GM12878 (cell line): ENCODE results near the gene LRRC7. TPM values are rescaled to one million over a fixed set of nuclear protein-coding genes. Genes with fewer than 3 reads are reported as not detected.

Source experiments
- ATAC-seq: fragments of 200-7000 bp; cut with Tn5 transposase; 3 replicates; pipeline ENCODE4 v1.9.1; 2020; ENCODE audit warnings: mild to moderate bottlenecking, moderate library complexity
- BruUV-seq: library from RNA; stranded (reverse); fragments of 400-500 nt; replicated peaks from 2 replicates; lab custom pipeline; 2021; lab: Mats Ljungman, UMichigan
- CTCF ChIA-PET: fragments of 300-600 bp; sonication (Branson Sonifier 250); formaldehyde crosslinking; extraction: SDS; loops from one replicate; lab custom pipeline; 2021; ENCODE audit warnings: inconsistent platforms; lab: Yijun Ruan, JAX
- POLR2A ChIA-PET: fragments of 350-600 bp; formaldehyde crosslinking; extraction: SDS; loops from one replicate; lab custom pipeline; 2021; ENCODE audit warnings: inconsistent platforms; lab: Charles Lee
- RAD21 ChIA-PET: fragments of 300-600 bp; sonication (Branson Sonifier 250); formaldehyde crosslinking; loops from one replicate; lab custom pipeline; 2023; ENCODE audit warnings: antibody characterized with exemption; ENCODE audit not compliant: unreplicated experiment; lab: Charles Lee
- SMC1A ChIA-PET: fragments of 300-600 bp; sonication (Branson Sonifier 250); formaldehyde crosslinking; loops from one replicate; lab custom pipeline; 2023; ENCODE audit not compliant: unreplicated experiment, uncharacterized antibody; lab: Charles Lee
- DNase-seq: peaks from one replicate; pipeline ENCODE4 v3.0.0-alpha.2; 2011; ENCODE audit warnings: low read depth, low spot score
- FAIRE-seq: peaks from 3 replicates; lab custom pipeline; 2011; peaks lifted over from hg19 to GRCh38; lab: Jason Lieb, UNC
- H2AFZ ChIP-seq: 2 replicates; pipeline ENCODE4 v1.6.0; 2011; ENCODE audit warnings: low read depth, low read length, control low read depth; ENCODE audit not compliant: control insufficient read depth
- H3K27ac ChIP-seq: 2 replicates; pipeline ENCODE4 v1.5.1; 2011; ENCODE audit warnings: control low read depth; ENCODE audit not compliant: control insufficient read depth, insufficient read depth
- H3K27me3 ChIP-seq, 2 experiments: replicated peaks in 1 of 2; 2 replicates each; pipeline versions ENCODE4 v1.6.0 to v1.6.1; 2011; ENCODE audit warnings: low read length in 1 of 2; ENCODE audit not compliant: control insufficient read depth in 2 of 2, insufficient read depth in 2 of 2
- H3K36me3 ChIP-seq, 2 experiments: 2 replicates each; pipeline ENCODE4 v1.5.1; 2011; ENCODE audit warnings: low read length in 1 of 2; ENCODE audit not compliant: control insufficient read depth in 2 of 2, insufficient read depth in 2 of 2
- H3K4me1 ChIP-seq: 2 replicates; pipeline ENCODE4 v1.6.1; 2011; ENCODE audit warnings: mild to moderate bottlenecking, low read length, moderate library complexity, mixed read lengths; ENCODE audit not compliant: control insufficient read depth, insufficient read depth
- H3K4me2 ChIP-seq: 2 replicates; pipeline ENCODE4 v1.6.0; 2011; ENCODE audit warnings: control low read depth; ENCODE audit not compliant: control insufficient read depth, insufficient read depth
- H3K4me3 ChIP-seq: fragments of 200-600 bp; sonication (generic); 2 replicates; pipeline ENCODE4 v1.5.1; 2016
- H3K79me2 ChIP-seq: 2 replicates; pipeline ENCODE4 v1.6.0; 2011; ENCODE audit warnings: low read length; ENCODE audit not compliant: control insufficient read depth, insufficient read depth
- H3K9ac ChIP-seq: 2 replicates; pipeline ENCODE4 v1.8.0; 2011; ENCODE audit warnings: low read length, control low read depth, mixed read lengths; ENCODE audit not compliant: control insufficient read depth, insufficient read depth
- H3K9me3 ChIP-seq: replicated peaks from 3 replicates; pipeline ENCODE4 v1.5.1; 2011; ENCODE audit warnings: mild to moderate bottlenecking, low read length; ENCODE audit not compliant: control insufficient read depth, insufficient read depth
- H4K20me1 ChIP-seq: 2 replicates; pipeline ENCODE4 v1.6.0; 2011; ENCODE audit not compliant: control insufficient read depth, insufficient read depth
- ATF2 ChIP-seq: IDR thresholded peaks from 2 replicates; pipeline ENCODE4 v1.6.1; 2012; ENCODE audit warnings: low read length, inconsistent platforms
- BCLAF1 ChIP-seq: fragments of 450-650 bp; IDR thresholded peaks from 2 replicates; pipeline ENCODE4 v1.6.1; 2017; ENCODE audit warnings: antibody characterized with exemption, mild to moderate bottlenecking, moderate library complexity
- CEBPB ChIP-seq, 2 experiments: fragments of 150-350 bp in 1 of 2; IDR thresholded peaks; 2 replicates each; pipeline ENCODE4 v1.6.1; 2012 to 2014; ENCODE audit warnings: low read depth in 2 of 2, low read length in 2 of 2, borderline replicate concordance in 1 of 2, inconsistent platforms in 1 of 2
- FOS ChIP-seq: IDR thresholded peaks from 3 replicates; pipeline ENCODE4 v1.6.1; 2011; ENCODE audit warnings: borderline replicate concordance; ENCODE audit not compliant: insufficient read length; ENCODE audit errors: extremely low read depth
- GATAD2B ChIP-seq: fragments of 450-650 bp; conservative IDR thresholded peaks from 2 replicates; pipeline ENCODE4 v1.6.1; 2017; ENCODE audit warnings: low read depth, mild to moderate bottlenecking, moderate library complexity
- MEF2B ChIP-seq: fragments of 450-650 bp; IDR thresholded peaks from 2 replicates; pipeline ENCODE4 v1.6.1; 2018; ENCODE audit warnings: mild to moderate bottlenecking, moderate library complexity; ENCODE audit not compliant: partially characterized antibody, poor library complexity, severe bottlenecking
- NFYA ChIP-seq: IDR thresholded peaks from 2 replicates; pipeline ENCODE4 v1.6.1; 2011; ENCODE audit warnings: low read depth, mild to moderate bottlenecking, low read length, improper control_type of control experiment, borderline replicate concordance
- NFYB ChIP-seq: IDR thresholded peaks from 2 replicates; pipeline ENCODE4 v1.6.1; 2011; ENCODE audit warnings: low read depth, mild to moderate bottlenecking, low read length, improper control_type of control experiment, moderate library complexity; ENCODE audit not compliant: insufficient read depth
- PML ChIP-seq: IDR thresholded peaks from 2 replicates; pipeline ENCODE4 v1.6.1; 2012; ENCODE audit warnings: low read length, inconsistent platforms
- TARDBP ChIP-seq: IDR thresholded peaks from 2 replicates; pipeline ENCODE4 v1.6.1; 2016; ENCODE audit warnings: borderline replicate concordance
- ZNF207 ChIP-seq: fragments of 450-650 bp; IDR thresholded peaks from 2 replicates; pipeline ENCODE4 v1.6.1; 2014; ENCODE audit warnings: antibody characterized with exemption, mild to moderate bottlenecking, borderline replicate concordance
- ZNF24 ChIP-seq: fragments of 450-650 bp; IDR thresholded peaks from 2 replicates; pipeline ENCODE4 v1.6.1; 2017; ENCODE audit warnings: antibody characterized with exemption, mild to moderate bottlenecking
- WGBS: methylation state at CpG from one replicate; pipeline ENCODE4 v1.1.6; 2016; ENCODE audit warnings: low lambda C conversion rate; ENCODE audit not compliant: insufficient replicate concordance, insufficient coverage; ENCODE audit errors: missing lambda C conversion rate; 5-methylcytosine and 5-hydroxymethylcytosine counted together
- in situ Hi-C: fragments of 300-500 bp; cut with MboI; formaldehyde crosslinking; loops from 9 replicates; pipeline ENCODE4 v1.14.3; 2018; ENCODE audit warnings: mixed read lengths
- intact Hi-C: fragments of 100-400 bp; cut with micrococcal nuclease; formaldehyde crosslinking; loops from one replicate; pipeline ENCODE4 v1.14.2; 2022; ENCODE audit not compliant: unreplicated experiment
- polyA plus RNA-seq, 11 experiments: library from polyadenylated mRNA; depleted of rRNA in 4 of 11; unstranded in 6 of 11; stranded (reverse) in 5 of 11; fragments of >200 nt; fragmentation: Nextera tagmentation in 4 of 11; fragmentation: Illumina TruSeq in 1 of 11; extraction: Ambion mirVana in 4 of 11; extraction: Trizol in 1 of 11; gene quantifications; 1 replicate in 1 of 11; 2 replicates in 10 of 11; pipeline versions ENCODE4 v1.2.1 to v1.2.3, GENCODE V29; 2011 to 2016; ENCODE audit warnings: inconsistent platforms in 2 of 11, missing spikeins in 2 of 11, low read depth in 1 of 11
- total RNA-seq, 4 experiments: library from RNA; depleted of rRNA in 3 of 4; stranded (reverse); fragments of >200 nt in 3 of 4; fragmentation: Illumina TruSeq in 1 of 4; extraction: Trizol in 1 of 4; gene quantifications; 2 replicates each; pipeline versions ENCODE4 v1.2.1 to v1.2.3, GENCODE V29; 2013 to 2021
- TF ChIP-seq, protein P1 (sequence below): fragments of 450-650 bp; IDR thresholded peaks from 2 replicates; pipeline ENCODE4 v1.6.1; 2017; ENCODE audit warnings: borderline replicate concordance
- TF ChIP-seq, protein P2 (sequence below): fragments of 450-650 bp; IDR thresholded peaks from 2 replicates; pipeline ENCODE4 v1.6.1; 2016; ENCODE audit warnings: mild to moderate bottlenecking, moderate library complexity, borderline replicate concordance

The LRRC7 gene
- total and polyA plus RNA-seq, 10 of the 15 experiments (the other 5 are each of a cell fraction or from before 2014, with no cell fraction given) = 0.05 to 1.4 (median 0.24) TPM; not detected in 5

- Histone ChIP-seq H3K79me2 (no peaks in the 10 kb centered on the region), H3K36me3 (no peaks in the 10 kb centered on the region; a peak in 1 of 4 replicates), H4K20me1 (no peaks in the 10 kb centered on the region), H3K9me3 (no peaks in the 10 kb centered on the region), H2AFZ (no peak overlapping the region), H3K4me2 (no peak overlapping the region), H3K4me3 (no peak overlapping the region), H3K27ac (no peak overlapping the region), H3K4me1 (no peaks in the 10 kb centered on the region), H3K27me3 (no peaks in the 10 kb centered on the region), H3K9ac (no peak overlapping the region)
- BruUV-seq = no TSS peak
- ChIA-PET CTCF (interaction anchor here (0.8 to 1.6 kb wide), 3 partner anchors 17 to 337 kb away, joined by 3 to 5 read pairs (median 5); no protein-coding TSS in a partner anchor), RAD21 (no interaction called here), SMC1A (interaction anchor here (0.7 to 2.0 kb wide), 6 partner anchors 9 to 125 kb away, joined by 3 to 6 read pairs (median 4); no protein-coding TSS in a partner anchor), POLR2A (no interaction called here)
- no peak for DNase-seq
- 100% methylated on average over 1 of the region's 1 CpG for WGBS
- TF ChIP-seq NFYB (no peak), ZNF207 (no peak), FOS (no peak), CEBPB (IDR thresholded peaks at IDR 0.05; ENCODE audit: borderline replicate concordance in 1 of 2, low read depth in 2 of 2, low read length in 2 of 2) (no peak), NFYA (no peak), GATAD2B (no peak), MEF2B (no peak), BCLAF1 (no peak), PML (no peak), ATF2 (no peak), ZNF24 (no peak), TARDBP (no peak)
- TF ChIP-seq, protein P1, sequence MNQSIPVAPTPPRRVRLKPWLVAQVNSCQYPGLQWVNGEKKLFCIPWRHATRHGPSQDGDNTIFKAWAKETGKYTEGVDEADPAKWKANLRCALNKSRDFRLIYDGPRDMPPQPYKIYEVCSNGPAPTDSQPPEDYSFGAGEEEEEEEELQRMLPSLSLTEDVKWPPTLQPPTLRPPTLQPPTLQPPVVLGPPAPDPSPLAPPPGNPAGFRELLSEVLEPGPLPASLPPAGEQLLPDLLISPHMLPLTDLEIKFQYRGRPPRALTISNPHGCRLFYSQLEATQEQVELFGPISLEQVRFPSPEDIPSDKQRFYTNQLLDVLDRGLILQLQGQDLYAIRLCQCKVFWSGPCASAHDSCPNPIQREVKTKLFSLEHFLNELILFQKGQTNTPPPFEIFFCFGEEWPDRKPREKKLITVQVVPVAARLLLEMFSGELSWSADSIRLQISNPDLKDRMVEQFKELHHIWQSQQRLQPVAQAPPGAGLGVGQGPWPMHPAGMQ = no peak
- TF ChIP-seq, protein P2, sequence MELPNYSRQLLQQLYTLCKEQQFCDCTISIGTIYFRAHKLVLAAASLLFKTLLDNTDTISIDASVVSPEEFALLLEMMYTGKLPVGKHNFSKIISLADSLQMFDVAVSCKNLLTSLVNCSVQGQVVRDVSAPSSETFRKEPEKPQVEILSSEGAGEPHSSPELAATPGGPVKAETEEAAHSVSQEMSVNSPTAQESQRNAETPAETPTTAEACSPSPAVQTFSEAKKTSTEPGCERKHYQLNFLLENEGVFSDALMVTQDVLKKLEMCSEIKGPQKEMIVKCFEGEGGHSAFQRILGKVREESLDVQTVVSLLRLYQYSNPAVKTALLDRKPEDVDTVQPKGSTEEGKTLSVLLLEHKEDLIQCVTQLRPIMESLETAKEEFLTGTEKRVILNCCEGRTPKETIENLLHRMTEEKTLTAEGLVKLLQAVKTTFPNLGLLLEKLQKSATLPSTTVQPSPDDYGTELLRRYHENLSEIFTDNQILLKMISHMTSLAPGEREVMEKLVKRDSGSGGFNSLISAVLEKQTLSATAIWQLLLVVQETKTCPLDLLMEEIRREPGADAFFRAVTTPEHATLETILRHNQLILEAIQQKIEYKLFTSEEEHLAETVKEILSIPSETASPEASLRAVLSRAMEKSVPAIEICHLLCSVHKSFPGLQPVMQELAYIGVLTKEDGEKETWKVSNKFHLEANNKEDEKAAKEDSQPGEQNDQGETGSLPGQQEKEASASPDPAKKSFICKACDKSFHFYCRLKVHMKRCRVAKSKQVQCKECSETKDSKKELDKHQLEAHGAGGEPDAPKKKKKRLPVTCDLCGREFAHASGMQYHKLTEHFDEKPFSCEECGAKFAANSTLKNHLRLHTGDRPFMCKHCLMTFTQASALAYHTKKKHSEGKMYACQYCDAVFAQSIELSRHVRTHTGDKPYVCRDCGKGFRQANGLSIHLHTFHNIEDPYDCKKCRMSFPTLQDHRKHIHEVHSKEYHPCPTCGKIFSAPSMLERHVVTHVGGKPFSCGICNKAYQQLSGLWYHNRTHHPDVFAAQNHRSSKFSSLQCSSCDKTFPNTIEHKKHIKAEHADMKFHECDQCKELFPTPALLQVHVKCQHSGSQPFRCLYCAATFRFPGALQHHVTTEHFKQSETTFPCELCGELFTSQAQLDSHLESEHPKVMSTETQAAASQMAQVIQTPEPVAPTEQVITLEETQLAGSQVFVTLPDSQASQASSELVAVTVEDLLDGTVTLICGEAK = no peak
- ATAC-seq = no peak
- intact Hi-C loops (no loop called here), in situ Hi-C loops (no loop called here)
- FAIRE-seq = no peak
These were observed 582.7 kb downstream of the LRRC7 start for GRCh38 chr1:70150444-70150843.
